Naive thymus-derived CD8-positive, alpha-beta T cell (primary cell): ENCODE results near the gene FMN2. TPM values are rescaled to one million over a fixed set of nuclear protein-coding genes. Genes with fewer than 3 reads are reported as not detected.

ENCODE experiments used
- ATAC-seq, 2 donors: fragments of 150-1000 bp; cut with Tn5 transposase in 1 of 2; sonication (Bioruptor Pico), chemical (Tn5 transposase) in 1 of 2; 1 replicate in 1 of 2; 2 replicates in 1 of 2; pipeline ENCODE4 v1.10.0; 2021; ENCODE audit warnings: mild to moderate bottlenecking in 2 of 2, moderate library complexity in 2 of 2
- POLR2A ChIA-PET: fragments of 350-600 bp; sonication (Branson Sonifier 250); formaldehyde crosslinking; loops from one replicate; lab custom pipeline; 2021; ENCODE audit warnings: antibody characterized with exemption; lab: Charles Lee
- DNase-seq, 10 donors: peaks; one replicate each; pipeline versions ENCODE4 v3.0.0 to v3.0.0-alpha.2; 2020 to 2022
- H3K27ac Mint-ChIP-seq, 10 donors: one replicate each; pipeline ENCODE4 v1.8.0; 2020 to 2022; ENCODE audit warnings: mild to moderate bottlenecking in 10 of 10, mixed read lengths in 10 of 10, moderate library complexity in 4 of 10, inconsistent platforms in 1 of 10
- H3K27me3 Mint-ChIP-seq, 5 donors: one replicate each; pipeline ENCODE4 v1.8.0; 2021 to 2022; ENCODE audit warnings: mixed read lengths in 5 of 5
- H3K36me3 Mint-ChIP-seq, 3 donors: one replicate each; pipeline ENCODE4 v1.8.0; 2020 to 2022; ENCODE audit warnings: mixed read lengths in 3 of 3, mild to moderate bottlenecking in 2 of 3, inconsistent platforms in 1 of 3
- H3K4me1 Mint-ChIP-seq, 4 donors: one replicate each; pipeline ENCODE4 v1.8.0; 2021 to 2022; ENCODE audit warnings: mixed read lengths in 4 of 4
- H3K4me3 Mint-ChIP-seq, 10 donors: one replicate each; pipeline ENCODE4 v1.8.0; 2020 to 2022; ENCODE audit warnings: mild to moderate bottlenecking in 10 of 10, mixed read lengths in 10 of 10, moderate library complexity in 6 of 10, inconsistent platforms in 1 of 10
- H3K9me3 Mint-ChIP-seq, 9 donors: one replicate each; pipeline ENCODE4 v1.8.0; 2020 to 2022; ENCODE audit warnings: mixed read lengths in 9 of 9, mild to moderate bottlenecking in 3 of 9, inconsistent platforms in 1 of 9, moderate library complexity in 1 of 9
- polyA plus RNA-seq, 3 donors: library from polyadenylated mRNA; unstranded; fragments of 300-500 nt; fragmentation: Illumina TruSeq; gene quantifications; one replicate each; pipeline ENCODE4 v1.2.3, GENCODE V29; 2021
- total RNA-seq, 8 experiments: library from RNA in 2 of 8; stranded (reverse) in 2 of 8; gene quantifications; one replicate each; pipeline ENCODE4 v1.2.3 and lab custom pipeline; 2021 to 2026

Gene FMN2
- total and polyA plus RNA-seq, 5 experiments from 2014 or later, result not detected

GRCh38 chr1:240084749-240085148 lies 6.9 kb upstream of the FMN2 start:
- peaks cover 8 to 37% (median 18%) of the 10 kb centered on the region in 5 donors for H3K27me3 Mint-ChIP-seq
- ATAC-seq (no peak), DNase-seq (no peak)
- no peak overlapping the region for H3K4me3 Mint-ChIP-seq
- H3K27ac Mint-ChIP-seq, result no peak overlapping the region
- H3K4me1 Mint-ChIP-seq, result no peaks in the 10 kb centered on the region
- POLR2A ChIA-PET, result no interaction called here
- H3K36me3 Mint-ChIP-seq, result peaks cover 0 to 8% (median 0%) of the 10 kb centered on the region in 3 donors
- peaks cover 0 to 13% (median 2%) of the 10 kb centered on the region in 9 donors for H3K9me3 Mint-ChIP-seq

GRCh38 chr1:240086726-240087125 lies 5.0 kb upstream of the FMN2 start:
- H3K4me3 Mint-ChIP-seq, result no peak overlapping the region
- H3K9me3 Mint-ChIP-seq, result peaks cover 0 to 13% (median 2%) of the 10 kb centered on the region in 9 donors
- H3K36me3 Mint-ChIP-seq, result peaks cover 0 to 8% (median 0%) of the 10 kb centered on the region in 3 donors
- POLR2A ChIA-PET, result no interaction called here
- H3K27me3 Mint-ChIP-seq, result peaks cover 17 to 54% (median 26%) of the 10 kb centered on the region in 5 donors
- ATAC-seq (no peak), DNase-seq (no peak)
- no peak overlapping the region for H3K27ac Mint-ChIP-seq
- peaks cover 0 to 4% (median 2%) of the 10 kb centered on the region in 4 donors for H3K4me1 Mint-ChIP-seq

- H3K27ac Mint-ChIP-seq, result no peak overlapping the region
- peaks cover 20 to 49% (median 32%) of the 10 kb centered on the region in 5 donors for H3K27me3 Mint-ChIP-seq
- H3K36me3 Mint-ChIP-seq, result peaks cover 0 to 8% (median 0%) of the 10 kb centered on the region in 3 donors
- DNase-seq, result no peak
- peaks cover 0 to 13% (median 2%) of the 10 kb centered on the region in 9 donors for H3K9me3 Mint-ChIP-seq
- H3K4me3 Mint-ChIP-seq, result no peak overlapping the region
- POLR2A ChIA-PET, result no interaction called here
- ATAC-seq, result no peak
- H3K4me1 Mint-ChIP-seq, result peaks cover 0 to 7% (median 3%) of the 10 kb centered on the region in 4 donors
Measured at GRCh38 chr1:240090014-240090413, 1.7 kb upstream of the FMN2 start.

- H3K4me3 Mint-ChIP-seq, result peak overlapping the region in 6 of 10 donors; percentile 25 to 54 (median 42)
- POLR2A ChIA-PET, result no interaction called here
- H3K36me3 Mint-ChIP-seq, result peaks cover 0 to 8% (median 0%) of the 10 kb centered on the region in 3 donors
- peak overlapping the region in 1 of 10 donors; percentile 40 for H3K27ac Mint-ChIP-seq
- no peak for DNase-seq
- H3K9me3 Mint-ChIP-seq, result peaks cover 0 to 9% (median 2%) of the 10 kb centered on the region in 9 donors
- ATAC-seq, result no peak
- peaks cover 26 to 59% (median 35%) of the 10 kb centered on the region in 5 donors for H3K27me3 Mint-ChIP-seq
- peaks cover 0 to 7% (median 3%) of the 10 kb centered on the region in 4 donors for H3K4me1 Mint-ChIP-seq
Measured at GRCh38 chr1:240090957-240091600, 604 bp upstream of the FMN2 start.

- peaks cover 0 to 7% (median 3%) of the 10 kb centered on the region in 4 donors for H3K4me1 Mint-ChIP-seq
- DNase-seq (no peak), ATAC-seq (no peak)
- H3K36me3 Mint-ChIP-seq, result peaks cover 0 to 6% (median 0%) of the 10 kb centered on the region in 3 donors
- H3K9me3 Mint-ChIP-seq, result peaks cover 0 to 8% (median 2%) of the 10 kb centered on the region in 9 donors
- H3K27ac Mint-ChIP-seq, result no peak overlapping the region
- POLR2A ChIA-PET, result no interaction called here
- peaks cover 25 to 59% (median 38%) of the 10 kb centered on the region in 5 donors for H3K27me3 Mint-ChIP-seq
- no peak overlapping the region for H3K4me3 Mint-ChIP-seq
Measured at GRCh38 chr1:240092301-240093119, 827 bp downstream of the FMN2 start.

- Mint-ChIP-seq H3K27ac (no peak overlapping the region), H3K4me1 (peaks cover 0 to 7% (median 3%) of the 10 kb centered on the region in 4 donors), H3K27me3 (peaks cover 19 to 51% (median 35%) of the 10 kb centered on the region in 5 donors), H3K9me3 (peaks cover 0 to 2% (median 0%) of the 10 kb centered on the region in 9 donors), H3K36me3 (no peaks in the 10 kb centered on the region), H3K4me3 (peak overlapping the region in 2 of 10 donors; percentile 20 to 31)
- ATAC-seq, result no peak
- POLR2A ChIA-PET, result no interaction called here
- peak in 2 of 10 donors; percentile 0 to 46 for DNase-seq
Measured at GRCh38 chr1:240093120-240093961, 1.7 kb downstream of the FMN2 start.

- H3K36me3 Mint-ChIP-seq, result no peaks in the 10 kb centered on the region
- H3K4me3 Mint-ChIP-seq, result peak overlapping the region in 2 of 10 donors; percentile 20 to 31
- H3K27me3 Mint-ChIP-seq, result peaks cover 19 to 52% (median 34%) of the 10 kb centered on the region in 5 donors
- ATAC-seq (no peak), DNase-seq (no peak)
- H3K9me3 Mint-ChIP-seq, result peaks cover 0 to 2% (median 0%) of the 10 kb centered on the region in 9 donors
- POLR2A ChIA-PET, result no interaction called here
- no peak overlapping the region for H3K27ac Mint-ChIP-seq
- H3K4me1 Mint-ChIP-seq, result peaks cover 0 to 7% (median 3%) of the 10 kb centered on the region in 4 donors
Measured at GRCh38 chr1:240094041-240094722, 2.5 kb downstream of the FMN2 start.

GRCh38 chr1:240096974-240097373 lies 5.3 kb downstream of the FMN2 start:
- H3K27ac Mint-ChIP-seq, result no peak overlapping the region
- H3K4me3 Mint-ChIP-seq, result no peak overlapping the region
- peaks cover 0 to 2% (median 0%) of the 10 kb centered on the region in 9 donors for H3K9me3 Mint-ChIP-seq
- peaks cover 0 to 4% (median 2%) of the 10 kb centered on the region in 4 donors for H3K4me1 Mint-ChIP-seq
- H3K27me3 Mint-ChIP-seq, result peaks cover 23 to 47% (median 24%) of the 10 kb centered on the region in 5 donors
- no peak for ATAC-seq
- DNase-seq, result no peak
- H3K36me3 Mint-ChIP-seq, result no peaks in the 10 kb centered on the region
- POLR2A ChIA-PET, result no interaction called here

GRCh38 chr1:240098534-240098933 lies 6.9 kb downstream of the FMN2 start:
- POLR2A ChIA-PET, result no interaction called here
- peaks cover 18 to 45% (median 25%) of the 10 kb centered on the region in 5 donors for H3K27me3 Mint-ChIP-seq
- DNase-seq (no peak), ATAC-seq (no peak)
- H3K9me3 Mint-ChIP-seq, result peaks cover 0 to 2% (median 0%) of the 10 kb centered on the region in 9 donors
- H3K27ac Mint-ChIP-seq, result no peak overlapping the region
- H3K36me3 Mint-ChIP-seq, result no peaks in the 10 kb centered on the region
- peaks cover 0 to 4% (median 2%) of the 10 kb centered on the region in 4 donors for H3K4me1 Mint-ChIP-seq
- H3K4me3 Mint-ChIP-seq, result no peak overlapping the region

- H3K27ac Mint-ChIP-seq, result no peak overlapping the region
- H3K4me1 Mint-ChIP-seq, result no peaks in the 10 kb centered on the region
- ATAC-seq, result no peak
- POLR2A ChIA-PET, result no interaction called here
- peaks cover 0 to 4% (median 0%) of the 10 kb centered on the region in 9 donors for H3K9me3 Mint-ChIP-seq
- peaks cover 12 to 38% (median 21%) of the 10 kb centered on the region in 5 donors for H3K27me3 Mint-ChIP-seq
- H3K36me3 Mint-ChIP-seq, result no peaks in the 10 kb centered on the region
- H3K4me3 Mint-ChIP-seq, result no peak overlapping the region
- no peak for DNase-seq
Measured at GRCh38 chr1:240099329-240099728, 7.6 kb downstream of the FMN2 start.

- Mint-ChIP-seq H3K9me3 (peaks cover 0 to 5% (median 0%) of the 10 kb centered on the region in 9 donors), H3K4me3 (no peak overlapping the region), H3K36me3 (no peaks in the 10 kb centered on the region), H3K27me3 (peaks cover 12 to 38% (median 21%) of the 10 kb centered on the region in 5 donors), H3K27ac (no peak overlapping the region), H3K4me1 (no peaks in the 10 kb centered on the region)
- DNase-seq (no peak), ATAC-seq (no peak)
- POLR2A ChIA-PET, result no interaction called here
Measured at GRCh38 chr1:240099748-240100147, 8.1 kb downstream of the FMN2 start.
